Measurements from ENCODE around the gene IPO4. TPM values are rescaled to one million over a fixed set of nuclear protein-coding genes. Genes with fewer than 3 reads are reported as not detected.

The IPO4 gene
- total and polyA plus RNA-seq, 2 of the 8 experiments (the other 6 are each of a cell fraction or from before 2014, with no cell fraction given), result 55.5 to 108 TPM

GRCh38 chr14:24135834-24136683 lies 52.6 kb downstream of the IPO4 start, which contains the start of gene PSME1 (continued):
- TF ChIP-seq EP300 (IDR thresholded peaks at IDR 0.05; ENCODE audit: borderline replicate concordance in 1 of 2, low read depth in 2 of 2, low read length in 2 of 2) (no peak), CTBP2 (IDR thresholded peaks at IDR 0.05; ENCODE audit: borderline replicate concordance, insufficient read depth, insufficient read length, low read length) (no peak), CREB1 (IDR thresholded peaks at IDR 0.05) (no peak), ZNF274 (IDR thresholded peaks at IDR 0.05; ENCODE audit: borderline replicate concordance, extremely low read depth, low read length) (no peak), RFX5 (IDR thresholded peaks at IDR 0.05; ENCODE audit: borderline replicate concordance, low read depth, low read length) (no peak), POLR2A (IDR thresholded peaks at IDR 0.05; ENCODE audit: control extremely low read depth in 1 of 2, low read depth in 2 of 2, low read length in 2 of 2) (peak; percentile 37 to 38; a peak in 1 of 3 replicates), SUZ12 (IDR thresholded peaks at IDR 0.05; ENCODE audit: low read length) (no peak), SAP30 (IDR thresholded peaks at IDR 0.05; ENCODE audit: insufficient read depth, insufficient replicate concordance, low read length) (no peak), POLR2AphosphoS5 (IDR thresholded peaks at IDR 0.05; ENCODE audit: low read depth, low read length) (peak; percentile 34; the same call in 1 of the 2 replicates), ASH2L (IDR thresholded peaks at IDR 0.05; ENCODE audit: low read length) (peak; percentile 36), GABPA (IDR thresholded peaks at IDR 0.05; ENCODE audit: borderline replicate concordance, insufficient read depth, low read length) (no peak), RBBP5 (IDR thresholded peaks at IDR 0.05; ENCODE audit: borderline replicate concordance, low read depth, low read length) (no peak; the same call in 1 of the 2 replicates), SP4 (IDR thresholded peaks at IDR 0.05; ENCODE audit: low read length) (0 out of 2 replicates have a peak, but pooled peaks have one; percentile 23), TBP (IDR thresholded peaks at IDR 0.05; ENCODE audit: low read depth, low read length) (peak; percentile 81), TCF12 (IDR thresholded peaks at IDR 0.05; ENCODE audit: low read depth, low read length) (no peak), MAX (IDR thresholded peaks at IDR 0.05) (no peak), GTF2F1 (IDR thresholded peaks at IDR 0.05; ENCODE audit: borderline replicate concordance, low read depth, low read length) (no peak), FOSL1 (IDR thresholded peaks at IDR 0.05; ENCODE audit: insufficient read depth, low read depth, low read length) (no peak), TAF1 (IDR thresholded peaks at IDR 0.05; ENCODE audit: low read depth, low read length) (0 out of 2 replicates have a peak, but pooled peaks have one; percentile 12)
- TF ChIP-seq, protein P1, sequence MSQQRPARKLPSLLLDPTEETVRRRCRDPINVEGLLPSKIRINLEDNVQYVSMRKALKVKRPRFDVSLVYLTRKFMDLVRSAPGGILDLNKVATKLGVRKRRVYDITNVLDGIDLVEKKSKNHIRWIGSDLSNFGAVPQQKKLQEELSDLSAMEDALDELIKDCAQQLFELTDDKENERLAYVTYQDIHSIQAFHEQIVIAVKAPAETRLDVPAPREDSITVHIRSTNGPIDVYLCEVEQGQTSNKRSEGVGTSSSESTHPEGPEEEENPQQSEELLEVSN (IDR thresholded peaks at IDR 0.05), result no peak

All from H1 (cell line).